Kidney epithelial cell (primary cell): ENCODE measurements around the gene LMO4. TPM values are rescaled to one million over a fixed set of nuclear protein-coding genes. Genes with fewer than 3 reads are reported as not detected.

Experiments used
- DNase-seq: peaks from one replicate; pipeline ENCODE4 v3.0.0-alpha.2; 2010; ENCODE audit warnings: low read depth
- H3K27me3 ChIP-seq: 2 replicates; pipeline ENCODE4 v1.6.0; 2011; ENCODE audit warnings: low read length; ENCODE audit not compliant: control insufficient read depth, insufficient read depth
- H3K36me3 ChIP-seq: 2 replicates; pipeline ENCODE4 v1.5.1; 2011; ENCODE audit warnings: low read length; ENCODE audit not compliant: control insufficient read depth, insufficient read depth
- H3K4me3 ChIP-seq: 2 replicates; pipeline ENCODE4 v1.5.1; 2011; ENCODE audit warnings: low read depth, mild to moderate bottlenecking, control low read depth, low read length
- total RNA-seq: library from RNA; depleted of rRNA; stranded (reverse); fragments of >200 nt; gene quantifications from 2 replicates; pipeline ENCODE4 v1.2.3, GENCODE V29; 2015
- TF ChIP-seq, protein P1 (sequence below): IDR thresholded peaks from 2 replicates; pipeline ENCODE4 v1.5.1; 2011; ENCODE audit warnings: mild to moderate bottlenecking, moderate library complexity, low read length, control low read depth, inconsistent platforms; ENCODE audit not compliant: insufficient read depth, poor library complexity, severe bottlenecking

LMO4 gene
- total RNA-seq, 1 donor from 2014 or later: 38.7 TPM

DNA sequence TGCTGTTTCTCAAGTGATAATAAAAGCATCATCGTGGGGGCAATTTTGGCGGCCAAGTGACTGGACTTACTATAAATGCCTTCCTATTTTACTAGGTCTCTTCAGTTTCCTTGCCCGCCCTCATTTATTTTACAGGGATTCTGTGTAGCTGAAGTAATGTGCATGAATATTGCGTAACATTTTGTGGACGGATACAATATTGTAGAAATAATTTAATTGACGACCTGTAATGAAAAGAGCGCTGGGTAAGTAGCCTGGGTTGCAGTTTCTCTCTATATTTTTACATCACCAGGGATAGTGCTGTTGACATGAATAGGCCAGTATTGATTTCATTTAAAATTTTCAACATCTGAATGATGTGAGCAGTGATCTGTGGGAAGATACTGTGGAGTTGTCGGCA, 28.1 kb upstream of the LMO4 start:
- TF ChIP-seq, protein P1, sequence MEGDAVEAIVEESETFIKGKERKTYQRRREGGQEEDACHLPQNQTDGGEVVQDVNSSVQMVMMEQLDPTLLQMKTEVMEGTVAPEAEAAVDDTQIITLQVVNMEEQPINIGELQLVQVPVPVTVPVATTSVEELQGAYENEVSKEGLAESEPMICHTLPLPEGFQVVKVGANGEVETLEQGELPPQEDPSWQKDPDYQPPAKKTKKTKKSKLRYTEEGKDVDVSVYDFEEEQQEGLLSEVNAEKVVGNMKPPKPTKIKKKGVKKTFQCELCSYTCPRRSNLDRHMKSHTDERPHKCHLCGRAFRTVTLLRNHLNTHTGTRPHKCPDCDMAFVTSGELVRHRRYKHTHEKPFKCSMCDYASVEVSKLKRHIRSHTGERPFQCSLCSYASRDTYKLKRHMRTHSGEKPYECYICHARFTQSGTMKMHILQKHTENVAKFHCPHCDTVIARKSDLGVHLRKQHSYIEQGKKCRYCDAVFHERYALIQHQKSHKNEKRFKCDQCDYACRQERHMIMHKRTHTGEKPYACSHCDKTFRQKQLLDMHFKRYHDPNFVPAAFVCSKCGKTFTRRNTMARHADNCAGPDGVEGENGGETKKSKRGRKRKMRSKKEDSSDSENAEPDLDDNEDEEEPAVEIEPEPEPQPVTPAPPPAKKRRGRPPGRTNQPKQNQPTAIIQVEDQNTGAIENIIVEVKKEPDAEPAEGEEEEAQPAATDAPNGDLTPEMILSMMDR: no peak
- DNase-seq: no peak
- no peaks in the 10 kb centered on the region for H3K36me3 ChIP-seq

DNA sequence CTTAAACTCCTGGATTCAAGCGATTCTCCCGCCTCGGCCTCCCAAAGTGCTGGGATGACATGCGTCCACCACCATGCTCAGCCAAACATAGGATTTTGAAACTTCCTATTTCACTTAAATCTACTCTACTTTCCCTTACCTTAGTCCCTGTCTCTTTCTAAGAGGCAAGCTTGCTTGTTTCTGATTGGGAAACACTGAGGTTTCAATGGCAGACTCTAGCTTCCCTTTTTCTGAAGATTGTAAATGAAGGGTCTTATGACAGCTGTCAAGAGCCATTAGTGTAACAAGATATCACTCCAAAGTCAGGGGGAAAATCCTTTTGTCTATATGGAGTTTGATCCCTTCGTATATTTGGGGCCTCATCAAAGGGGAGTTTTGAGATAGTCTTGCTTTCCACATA, 23.5 kb upstream of the LMO4 start:
- Histone ChIP-seq H3K36me3 (no peaks in the 10 kb centered on the region), H3K4me3 (no peak overlapping the region), H3K27me3 (no peaks in the 10 kb centered on the region)
- DNase-seq: no peak
- TF ChIP-seq, protein P1: no peak

More for the DNA sequence above, 28.1 kb upstream of the LMO4 start:
- H3K27me3 ChIP-seq: no peaks in the 10 kb centered on the region
- no peak overlapping the region for H3K4me3 ChIP-seq

DNA sequence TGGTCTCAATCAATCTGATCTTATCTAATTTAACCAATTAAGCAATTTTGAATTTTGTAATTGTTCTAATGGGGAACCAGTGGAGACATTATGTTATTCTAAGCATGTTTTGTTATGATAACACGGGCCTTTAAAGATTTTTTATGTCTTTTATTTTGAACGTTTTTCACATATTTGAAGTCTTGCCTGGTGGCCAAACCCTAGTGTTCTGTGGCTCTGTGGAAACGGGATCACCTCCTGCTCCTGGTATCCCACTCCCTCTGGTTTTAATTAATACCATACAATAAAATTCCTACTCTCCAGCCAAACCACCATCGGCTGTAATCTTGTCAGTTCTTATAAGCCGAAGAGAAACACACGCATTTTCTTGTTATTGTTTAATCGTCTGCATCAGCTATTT, 22.9 kb upstream of the LMO4 start:
- Histone ChIP-seq H3K36me3 (no peaks in the 10 kb centered on the region), H3K4me3 (no peak overlapping the region), H3K27me3 (no peaks in the 10 kb centered on the region)
- TF ChIP-seq, protein P1: no peak
- DNase-seq: no peak

DNA sequence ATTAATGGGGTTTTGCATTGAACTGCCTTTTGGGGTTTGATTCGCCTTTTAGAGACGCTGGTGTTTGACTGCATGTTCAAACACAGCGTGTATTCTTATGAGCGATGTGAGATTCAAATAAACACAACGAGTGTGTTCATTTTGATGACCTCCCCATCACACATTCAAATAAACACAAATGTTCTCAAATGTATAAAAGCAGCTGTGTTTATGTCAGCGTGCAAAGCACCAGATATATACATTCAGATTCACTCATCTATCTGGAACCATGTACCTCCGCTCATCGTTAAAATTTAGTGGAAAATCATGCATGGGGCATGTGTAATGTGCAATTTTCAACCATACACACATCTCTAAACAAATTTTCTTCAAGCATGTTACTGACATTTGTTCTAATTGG, 21.4 kb upstream of the LMO4 start:
- no peaks in the 10 kb centered on the region for H3K27me3 ChIP-seq
- H3K4me3 ChIP-seq: no peak overlapping the region
- no peak for DNase-seq
- no peaks in the 10 kb centered on the region for H3K36me3 ChIP-seq
- TF ChIP-seq, protein P1: no peak

DNA sequence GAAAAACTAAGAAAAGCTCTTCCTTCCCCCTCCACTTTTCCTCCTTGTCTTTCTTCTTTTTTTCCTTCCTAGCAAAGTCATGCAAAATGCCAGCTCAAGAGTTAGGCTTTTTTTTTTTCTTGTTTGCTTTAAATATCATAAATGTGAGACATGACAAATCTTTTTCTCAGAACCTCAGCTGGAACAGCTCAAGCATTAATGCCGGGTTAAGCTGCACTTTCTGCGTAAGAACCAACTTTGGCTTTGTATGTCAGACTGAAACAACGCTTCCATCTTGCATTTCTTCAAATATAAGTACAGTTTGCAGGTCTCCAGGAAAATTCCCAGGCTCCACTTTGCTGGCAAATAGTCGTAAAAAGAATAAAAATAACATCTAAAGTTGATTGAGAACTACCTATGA, 20.7 kb upstream of the LMO4 start:
- no peak for DNase-seq
- Histone ChIP-seq H3K36me3 (no peaks in the 10 kb centered on the region), H3K27me3 (no peaks in the 10 kb centered on the region), H3K4me3 (no peak overlapping the region)
- TF ChIP-seq, protein P1: no peak

DNA sequence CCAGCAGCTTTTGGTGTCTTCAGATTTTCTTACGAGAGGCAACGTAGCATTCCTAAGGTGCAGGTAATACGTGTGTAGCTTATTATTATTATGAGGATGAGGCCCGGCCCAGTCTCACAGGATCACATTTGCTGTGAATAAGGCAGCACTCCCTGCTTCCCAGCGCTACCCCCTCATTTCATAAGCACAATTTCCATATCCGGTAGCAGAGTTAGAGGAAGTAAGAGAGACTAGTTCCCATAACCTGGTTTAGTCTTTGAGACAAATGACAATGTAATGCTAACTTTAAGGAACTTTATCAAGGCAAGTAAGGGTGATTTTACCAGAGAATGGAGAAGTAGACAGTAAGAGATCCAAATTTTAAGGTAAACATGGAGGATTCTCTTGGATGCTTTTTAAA, 14.6 kb upstream of the LMO4 start:
- no peaks in the 10 kb centered on the region for H3K27me3 ChIP-seq
- H3K36me3 ChIP-seq: no peaks in the 10 kb centered on the region
- TF ChIP-seq, protein P1: no peak
- H3K4me3 ChIP-seq: no peak overlapping the region
- no peak for DNase-seq
